Lung (tissue), 13 donors: ENCODE data around the gene SCAANT1. TPM values are rescaled to one million over a fixed set of nuclear protein-coding genes. Genes with fewer than 3 reads are reported as not detected.

Source experiments
- ATAC-seq: fragments of 200-7000 bp; cut with Tn5 transposase; one replicate; pipeline ENCODE4 v1.9.1; 2020; ENCODE audit warnings: moderate number of reproducible peaks; ENCODE audit not compliant: insufficient read depth, low FRiP score
- DNase-seq, 3 donors: peaks; one replicate each; pipeline ENCODE4 v3.0.0-alpha.2; 2013 to 2017
- H3K27ac ChIP-seq, 2 donors: one replicate each; pipeline ENCODE4 v1.5.1; 2013; ENCODE audit warnings: mild to moderate bottlenecking in 2 of 2, moderate library complexity in 2 of 2, control low read depth in 1 of 2, inconsistent platforms in 1 of 2, low read depth in 1 of 2, low read length in 1 of 2
- H3K27me3 ChIP-seq, 3 donors: one replicate each; pipeline ENCODE4 v1.5.1; 2013; ENCODE audit warnings: low read length in 2 of 3; ENCODE audit not compliant: control insufficient read depth in 3 of 3, insufficient read depth in 3 of 3
- H3K36me3 ChIP-seq, 4 donors: one replicate each; pipeline ENCODE4 v1.5.1; 2013; ENCODE audit warnings: low read length in 4 of 4, mild to moderate bottlenecking in 1 of 4, moderate library complexity in 1 of 4; ENCODE audit not compliant: control insufficient read depth in 4 of 4, insufficient read depth in 4 of 4
- H3K4me1 ChIP-seq, 5 donors: one replicate each; pipeline ENCODE4 v1.5.1; 2013; ENCODE audit warnings: low read length in 5 of 5, mild to moderate bottlenecking in 2 of 5, moderate library complexity in 1 of 5; ENCODE audit not compliant: control insufficient read depth in 5 of 5, insufficient read depth in 5 of 5
- H3K4me3 ChIP-seq: one replicate; pipeline ENCODE4 v1.5.1; 2013; ENCODE audit warnings: mild to moderate bottlenecking, control low read depth, moderate library complexity
- H3K9ac ChIP-seq, 2 donors: one replicate each; pipeline ENCODE4 v1.5.1; 2013; ENCODE audit warnings: low read length in 2 of 2, control low read depth in 1 of 2; ENCODE audit not compliant: insufficient read depth in 1 of 2
- H3K9me3 ChIP-seq, 4 donors: one replicate each; pipeline ENCODE4 v1.5.1; 2013; ENCODE audit warnings: low read length in 3 of 4, mild to moderate bottlenecking in 1 of 4, moderate library complexity in 1 of 4; ENCODE audit not compliant: control insufficient read depth in 4 of 4, insufficient read depth in 3 of 4
- WGBS, 2 donors: extraction: QIAGEN DNeasy Blood & Tissue Kit; methylation state at CpG; one replicate each; pipeline ENCODE4 v1.1.7; 2013; 5-methylcytosine and 5-hydroxymethylcytosine counted together
- polyA plus RNA-seq, 2 donors: library from polyadenylated mRNA; stranded (reverse); fragments of 200-250 nt; gene quantifications; one replicate each; pipeline ENCODE4 v1.2.1, GENCODE V29; 2013
- small RNA-seq: library from RNA; depleted of rRNA; stranded (forward); fragments of <200 nt; gene quantifications from one replicate; pipeline ENCODE3, GENCODE V24; 2014; ENCODE audit warnings: low replicate concordance
- total RNA-seq, 2 donors: library from RNA; depleted of rRNA in 1 of 2; stranded (reverse); fragments of >200 nt in 1 of 2; gene quantifications; one replicate each; pipeline ENCODE4 v1.2.1, GENCODE V29; 2014 to 2021
- TF ChIP-seq, protein P1 (sequence below): IDR thresholded peaks from 2 replicates; pipeline ENCODE4 v1.5.1; 2012; ENCODE audit warnings: mild to moderate bottlenecking; ENCODE audit errors: control extremely low read depth, extremely low read depth
- donor health status: control.
- donor health status: control.
- donor health status: Bipolar disorder and iron deficiency.
- donor health status: healthy.
- donor health status: DM: yes; HTN: yes; CAD: no.

SCAANT1 gene
- total and polyA plus RNA-seq, 4 donors: not detected

DNA sequence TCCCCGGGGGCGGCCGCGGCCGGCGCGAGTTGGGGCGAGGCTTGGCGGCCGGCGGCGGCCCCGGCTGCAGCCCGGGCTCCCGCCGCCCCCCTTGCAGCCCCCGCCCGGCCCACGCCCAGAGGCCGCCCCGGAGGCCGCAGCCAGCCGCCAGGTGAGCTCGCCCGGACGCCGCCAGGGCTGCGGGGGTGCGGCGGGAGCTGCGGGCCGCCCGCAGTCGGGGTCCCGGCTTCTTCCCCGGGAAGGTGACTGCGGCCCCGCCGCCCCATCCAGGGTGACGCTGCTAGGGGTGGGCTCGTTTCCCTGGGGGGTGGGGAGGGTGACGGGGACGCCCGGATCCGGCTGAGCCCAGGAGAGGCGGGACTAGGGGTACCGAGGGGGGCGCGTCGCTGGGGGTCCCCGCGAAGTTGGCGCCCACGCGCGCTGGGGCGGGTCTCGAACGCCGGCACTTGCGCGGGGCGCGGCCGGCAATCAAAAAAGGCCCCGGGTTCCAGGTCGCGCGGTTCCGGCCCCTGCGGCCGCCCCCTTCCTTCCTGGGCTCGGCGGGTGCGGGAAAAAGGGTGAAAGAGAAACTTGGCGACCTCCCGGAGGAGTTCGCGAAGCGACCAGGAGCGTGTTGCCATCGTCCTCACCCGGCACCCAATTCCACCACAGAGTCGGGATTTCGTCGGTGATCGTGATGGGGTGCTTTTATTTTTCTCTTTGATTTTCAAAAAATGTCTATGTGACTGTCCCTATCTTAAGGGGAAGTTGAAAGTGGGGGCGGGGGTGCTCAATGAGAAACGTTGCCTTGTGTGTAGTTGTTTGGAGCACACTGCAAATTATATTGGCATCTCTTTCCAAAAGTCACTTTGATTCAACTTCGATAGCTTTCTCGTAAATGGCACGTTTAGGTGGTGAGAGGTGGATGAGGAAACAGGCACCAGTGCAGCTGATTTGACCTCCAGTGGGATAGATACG lies 47.9 kb downstream of the SCAANT1 start:
- peak; percentile 63 for ATAC-seq
- H3K9me3 ChIP-seq: no peaks in the 10 kb centered on the region
- WGBS, 2 donors: 0% methylated on average over 62 to 93 of the region's 93 CpGs
- peak overlapping the region; percentile 20 to 83 for H3K9ac ChIP-seq
- H3K27ac ChIP-seq: peak overlapping the region; percentile 89 to 91
- H3K4me3 ChIP-seq: peak overlapping the region; percentile 93
- TF ChIP-seq, protein P1, sequence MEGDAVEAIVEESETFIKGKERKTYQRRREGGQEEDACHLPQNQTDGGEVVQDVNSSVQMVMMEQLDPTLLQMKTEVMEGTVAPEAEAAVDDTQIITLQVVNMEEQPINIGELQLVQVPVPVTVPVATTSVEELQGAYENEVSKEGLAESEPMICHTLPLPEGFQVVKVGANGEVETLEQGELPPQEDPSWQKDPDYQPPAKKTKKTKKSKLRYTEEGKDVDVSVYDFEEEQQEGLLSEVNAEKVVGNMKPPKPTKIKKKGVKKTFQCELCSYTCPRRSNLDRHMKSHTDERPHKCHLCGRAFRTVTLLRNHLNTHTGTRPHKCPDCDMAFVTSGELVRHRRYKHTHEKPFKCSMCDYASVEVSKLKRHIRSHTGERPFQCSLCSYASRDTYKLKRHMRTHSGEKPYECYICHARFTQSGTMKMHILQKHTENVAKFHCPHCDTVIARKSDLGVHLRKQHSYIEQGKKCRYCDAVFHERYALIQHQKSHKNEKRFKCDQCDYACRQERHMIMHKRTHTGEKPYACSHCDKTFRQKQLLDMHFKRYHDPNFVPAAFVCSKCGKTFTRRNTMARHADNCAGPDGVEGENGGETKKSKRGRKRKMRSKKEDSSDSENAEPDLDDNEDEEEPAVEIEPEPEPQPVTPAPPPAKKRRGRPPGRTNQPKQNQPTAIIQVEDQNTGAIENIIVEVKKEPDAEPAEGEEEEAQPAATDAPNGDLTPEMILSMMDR: no peak
- H3K4me1 ChIP-seq: peaks cover 3 to 15% (median 7%) of the 10 kb centered on the region in 5 donors
- peak; percentile 57 to 64 (median 64) for DNase-seq
- H3K36me3 ChIP-seq: no peaks in the 10 kb centered on the region
- H3K27me3 ChIP-seq: no peaks in the 10 kb centered on the region

DNA sequence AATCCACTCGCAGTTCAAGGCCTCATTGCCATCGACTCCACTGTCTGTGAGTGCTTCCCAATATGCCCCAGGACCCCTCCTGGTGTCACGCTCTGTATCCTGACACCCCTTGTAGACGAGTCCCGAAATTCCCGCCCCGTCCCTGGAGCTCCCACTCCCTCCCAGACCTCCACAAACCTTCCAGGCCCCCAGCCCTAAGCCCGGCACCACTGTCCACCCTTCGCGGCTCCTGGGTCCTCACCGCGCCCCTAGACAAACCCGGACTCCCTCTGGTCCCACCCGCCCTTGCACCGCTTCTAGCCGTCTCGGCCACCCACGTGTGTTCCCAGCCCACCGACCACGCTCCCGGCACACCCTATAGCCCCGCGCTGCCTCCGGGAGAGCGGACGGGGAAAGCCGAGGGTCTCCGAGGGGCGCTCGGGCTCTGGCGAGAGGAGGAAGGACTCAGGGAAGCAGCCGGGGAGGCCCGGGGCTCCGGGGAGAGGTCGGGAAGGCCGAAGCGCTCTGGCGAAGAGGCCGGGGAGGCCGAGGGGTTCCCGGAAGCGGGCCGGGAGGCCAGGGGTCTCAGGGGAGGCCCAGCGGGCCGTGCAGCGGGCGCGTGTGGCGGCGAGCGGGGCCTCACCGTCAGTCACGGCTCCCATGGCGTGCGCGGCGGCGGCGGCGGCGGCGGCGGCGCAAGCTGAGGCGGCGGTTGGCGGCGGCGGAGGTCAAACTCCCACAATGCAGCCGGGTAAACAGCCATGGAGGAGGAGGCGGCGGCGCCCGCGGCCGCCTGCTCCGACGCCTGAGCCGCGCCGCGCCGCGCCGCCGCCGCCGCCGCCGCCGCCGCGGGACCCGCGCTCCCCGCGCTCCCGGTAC lies 48.8 kb downstream of the SCAANT1 start, which contains the start of the genes ATXN7 and THOC7:
TSS of gene ATXN7 (plus strand) at position 718 of the 858 bp plus-strand sequence. CDS start 48,732 bp downstream, outside the sequence.
TSS of gene THOC7 (minus strand) at position 656 of the 858 bp plus-strand sequence. CDS start at position 641, 15 bp downstream.
- DNase-seq (peak; percentile 65 to 78 (median 73)), ATAC-seq (peak; percentile 76)
- H3K9ac ChIP-seq: peak within 1 kb of the TSS; percentile 67 to 89
- peaks cover 3 to 15% (median 7%) of the 10 kb centered on the region in 5 donors for H3K4me1 ChIP-seq
- TF ChIP-seq, protein P1: no peak
- peak within 1 kb of the TSS; percentile 93 for H3K4me3 ChIP-seq
- 0 to 1% methylated on average over 62 to 98 of the region's 98 CpGs for WGBS, 2 donors
- H3K27ac ChIP-seq: peak within 1 kb of the TSS; percentile 89 to 96
- H3K36me3 ChIP-seq: no peaks in the 10 kb centered on the region
- no peaks in the 10 kb centered on the region for H3K27me3 ChIP-seq
- no peaks in the 10 kb centered on the region for H3K9me3 ChIP-seq

DNA sequence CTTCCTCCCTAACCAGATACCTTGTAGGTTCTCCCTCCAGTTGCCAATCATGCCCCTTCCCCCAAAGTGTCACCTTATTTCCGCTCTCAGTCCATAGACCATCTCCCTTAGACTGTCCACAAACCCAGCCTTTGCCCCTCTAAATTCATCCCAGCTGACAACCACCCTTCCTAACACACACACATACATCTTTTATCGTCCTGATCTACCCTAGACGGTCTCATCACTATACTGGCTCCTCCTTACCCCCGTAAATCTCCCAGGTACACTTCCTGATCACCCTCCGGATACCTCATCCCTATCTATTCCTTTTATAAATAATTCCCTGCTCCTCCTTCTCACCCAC lies 49.4 kb downstream of the SCAANT1 start:
- H3K4me1 ChIP-seq: peaks cover 3 to 15% (median 8%) of the 10 kb centered on the region in 5 donors
- TF ChIP-seq, protein P1: no peak
- peak; percentile 1 for ATAC-seq
- no peak for DNase-seq
- no peaks in the 10 kb centered on the region for H3K36me3 ChIP-seq
- peak overlapping the region in 1 of 2 donors; percentile 96 for H3K27ac ChIP-seq
- 21 to 26% methylated on average over 5 of the region's 5 CpGs for WGBS, 2 donors
- H3K9ac ChIP-seq: peak overlapping the region; percentile 67 to 89
- H3K27me3 ChIP-seq: no peaks in the 10 kb centered on the region
- no peaks in the 10 kb centered on the region for H3K9me3 ChIP-seq
- H3K4me3 ChIP-seq: peak overlapping the region; percentile 87

Small RNA genes within 50 kb of the gene (small RNA-seq; reads per million reads assigned to genes)
- gene SCAANT1: not detected

Other genes starting within 250 kb of the SCAANT1 start
- not detected for gene C3orf49, start 93.1 kb downstream of the SCAANT1 start, total RNA-seq
- not detected for gene C3orf49, start 93.1 kb downstream of the SCAANT1 start, polyA plus RNA-seq
- gene THOC7, start 48.6 kb downstream of the SCAANT1 start, total RNA-seq: 10 to 100 TPM; 39.9 to 45.1 TPM
- gene THOC7, start 48.6 kb downstream of the SCAANT1 start, polyA plus RNA-seq: 100 to 1,000 TPM in 1 of 2 donors, 10 to 100 TPM in 1; 38.1 to 124 TPM
- 10 to 100 TPM; 30.1 to 46.6 TPM for gene ATXN7, start 48.5 kb downstream of the SCAANT1 start, total RNA-seq
- gene ATXN7, start 48.5 kb downstream of the SCAANT1 start, polyA plus RNA-seq: 1 to 10 TPM; 4.8 to 5.9 TPM
- gene PSMD6, start 111.1 kb upstream of the SCAANT1 start, total RNA-seq: 10 to 100 TPM; 63.4 to 68.6 TPM
- gene PSMD6, start 111.1 kb upstream of the SCAANT1 start, polyA plus RNA-seq: 10 to 100 TPM; 59.1 to 78.9 TPM